Measurements from ENCODE around the gene FKBP4. TPM values are rescaled to one million over a fixed set of nuclear protein-coding genes. Genes with fewer than 3 reads are reported as not detected.

The FKBP4 gene
- total and polyA plus RNA-seq, 2 of the 13 experiments (the other 11 are each of a cell fraction or from before 2014, with no cell fraction given): 25.7 to 66.1 TPM

- peak; percentile 17 for DNase-seq (ENCODE audit: low spot score)
- Histone ChIP-seq H3K79me2 (ENCODE audit: insufficient read depth, low read length) (peaks cover 16% of the 10 kb centered on the region), H3K4me2 (ENCODE audit: low read depth, low read length) (peak overlapping the region; percentile 92), H3K27ac (ENCODE audit: extremely low read length, insufficient read depth, low read length) (peak overlapping the region; percentile 43), H3K9ac (ENCODE audit: insufficient read depth, low read depth, low read length) (peak overlapping the region; percentile 80), H3K36me3 (replicated peaks in 1 of 2; ENCODE audit: control insufficient read depth in 1 of 2, insufficient read depth in 2 of 2, low read length in 2 of 2) (peaks cover 24 to 39% of the 10 kb centered on the region in 2 experiments), H3K27me3 (ENCODE audit: control insufficient read depth in 1 of 2, insufficient read depth in 2 of 2, low read length in 2 of 2) (no peaks in the 10 kb centered on the region), H3K9me3 (ENCODE audit: low read length) (no peaks in the 10 kb centered on the region), H4K20me1 (ENCODE audit: insufficient read depth, low read length) (0 out of 2 replicates have a peak, but pooled peaks cover 4% of the 10 kb centered on the region), H2AFZ (ENCODE audit: low read length) (no peak overlapping the region), H3K4me3 (replicated peaks in 1 of 3; ENCODE audit: insufficient read depth in 1 of 3, low read depth in 2 of 3, low read length in 3 of 3) (peak overlapping the region; percentile 61 to 81 (median 76)), H3K4me1 (ENCODE audit: insufficient read depth, low read length) (peaks cover 43% of the 10 kb centered on the region)
- in situ Hi-C loops (cut with HindIII; ENCODE audit: extremely low pct_ligation_motif_present, low pct_unique_long_range_greater_than_20kb) (no loop called here), intact Hi-C loops (cut with micrococcal nuclease; ENCODE audit: unreplicated experiment) (no loop called here)
- no peak for FAIRE-seq
- peak; percentile 78 for ATAC-seq
- CTCF ChIA-PET (ENCODE audit: low intra/inter-chr PET ratio, low total read pairs): no interaction called here
- 20% methylated on average over 1 of the region's 111 CpGs for WGBS (ENCODE audit: low lambda C conversion rate)
- no TSS peak for BruUV-seq (replicated peaks)
- POLR2A ChIA-PET: interaction anchor here (1.0 to 1.6 kb wide), 3 partner anchors 11 to 54 kb away, joined by 3 to 9 read pairs (median 4); partner anchors contain the start of gene ITFG2
- TF ChIP-seq ZNF761 (CRISPR knock-in tag; conservative IDR thresholded peaks at IDR 0.05) (no peak), ZNF775 (CRISPR knock-in tag; IDR thresholded peaks at IDR 0.05; ENCODE audit: borderline replicate concordance) (no peak), PREB (CRISPR knock-in tag; IDR thresholded peaks at IDR 0.05) (no peak), WIZ (CRISPR knock-in tag; IDR thresholded peaks at IDR 0.05) (no peak), ADNP (CRISPR knock-in tag; IDR thresholded peaks at IDR 0.05) (no peak), MYPOP (CRISPR knock-in tag; IDR thresholded peaks at IDR 0.05) (0 out of 2 replicates have a peak, but pooled peaks have one; percentile 52), FOXP1 (IDR thresholded peaks at IDR 0.05) (no peak), FOXP1 (CRISPR knock-in tag; IDR thresholded peaks at IDR 0.05) (no peak), IKZF4 (CRISPR knock-in tag; IDR thresholded peaks at IDR 0.05; ENCODE audit: borderline replicate concordance, low read depth, not compliant biosample characterization) (peak; percentile 21), ZMAT3 (CRISPR knock-in tag; conservative IDR thresholded peaks at IDR 0.05) (peak; percentile 65; the same call in 1 of the 2 replicates), ZNF326 (CRISPR knock-in tag; IDR thresholded peaks at IDR 0.05; ENCODE audit: borderline replicate concordance) (no peak), ARHGAP35 (CRISPR knock-in tag; IDR thresholded peaks at IDR 0.05; ENCODE audit: borderline replicate concordance) (peak; percentile 55; the same call in 1 of the 2 replicates), RFX5 (IDR thresholded peaks at IDR 0.05; ENCODE audit: low read depth, low read length) (no peak), ZNF737 (CRISPR knock-in tag; IDR thresholded peaks at IDR 0.05; ENCODE audit: borderline replicate concordance) (no peak), ZNF749 (CRISPR knock-in tag; IDR thresholded peaks at IDR 0.05; ENCODE audit: borderline replicate concordance) (peak; percentile 34; the same call in 1 of the 2 replicates), ZFP41 (CRISPR knock-in tag; IDR thresholded peaks at IDR 0.05; ENCODE audit: borderline replicate concordance) (no peak), MAFF (IDR thresholded peaks at IDR 0.05; ENCODE audit: low read depth, low read length) (no peak)
- TF ChIP-seq, protein P1, sequence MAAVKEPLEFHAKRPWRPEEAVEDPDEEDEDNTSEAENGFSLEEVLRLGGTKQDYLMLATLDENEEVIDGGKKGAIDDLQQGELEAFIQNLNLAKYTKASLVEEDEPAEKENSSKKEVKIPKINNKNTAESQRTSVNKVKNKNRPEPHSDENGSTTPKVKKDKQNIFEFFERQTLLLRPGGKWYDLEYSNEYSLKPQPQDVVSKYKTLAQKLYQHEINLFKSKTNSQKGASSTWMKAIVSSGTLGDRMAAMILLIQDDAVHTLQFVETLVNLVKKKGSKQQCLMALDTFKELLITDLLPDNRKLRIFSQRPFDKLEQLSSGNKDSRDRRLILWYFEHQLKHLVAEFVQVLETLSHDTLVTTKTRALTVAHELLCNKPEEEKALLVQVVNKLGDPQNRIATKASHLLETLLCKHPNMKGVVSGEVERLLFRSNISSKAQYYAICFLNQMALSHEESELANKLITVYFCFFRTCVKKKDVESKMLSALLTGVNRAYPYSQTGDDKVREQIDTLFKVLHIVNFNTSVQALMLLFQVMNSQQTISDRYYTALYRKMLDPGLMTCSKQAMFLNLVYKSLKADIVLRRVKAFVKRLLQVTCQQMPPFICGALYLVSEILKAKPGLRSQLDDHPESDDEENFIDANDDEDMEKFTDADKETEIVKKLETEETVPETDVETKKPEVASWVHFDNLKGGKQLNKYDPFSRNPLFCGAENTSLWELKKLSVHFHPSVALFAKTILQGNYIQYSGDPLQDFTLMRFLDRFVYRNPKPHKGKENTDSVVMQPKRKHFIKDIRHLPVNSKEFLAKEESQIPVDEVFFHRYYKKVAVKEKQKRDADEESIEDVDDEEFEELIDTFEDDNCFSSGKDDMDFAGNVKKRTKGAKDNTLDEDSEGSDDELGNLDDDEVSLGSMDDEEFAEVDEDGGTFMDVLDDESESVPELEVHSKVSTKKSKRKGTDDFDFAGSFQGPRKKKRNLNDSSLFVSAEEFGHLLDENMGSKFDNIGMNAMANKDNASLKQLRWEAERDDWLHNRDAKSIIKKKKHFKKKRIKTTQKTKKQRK (IDR thresholded peaks at IDR 0.05; ENCODE audit: low read length): no peak
These were observed 769 bp downstream of the FKBP4 start for GRCh38 chr12:2795291-2796186.

Measured in HepG2 (cell line).